Measurements from ENCODE around the gene SBK3.
A peak's percentile ranks its signal among the peaks of the same experiment; 100 is the strongest.

Gene SBK3

DNA sequence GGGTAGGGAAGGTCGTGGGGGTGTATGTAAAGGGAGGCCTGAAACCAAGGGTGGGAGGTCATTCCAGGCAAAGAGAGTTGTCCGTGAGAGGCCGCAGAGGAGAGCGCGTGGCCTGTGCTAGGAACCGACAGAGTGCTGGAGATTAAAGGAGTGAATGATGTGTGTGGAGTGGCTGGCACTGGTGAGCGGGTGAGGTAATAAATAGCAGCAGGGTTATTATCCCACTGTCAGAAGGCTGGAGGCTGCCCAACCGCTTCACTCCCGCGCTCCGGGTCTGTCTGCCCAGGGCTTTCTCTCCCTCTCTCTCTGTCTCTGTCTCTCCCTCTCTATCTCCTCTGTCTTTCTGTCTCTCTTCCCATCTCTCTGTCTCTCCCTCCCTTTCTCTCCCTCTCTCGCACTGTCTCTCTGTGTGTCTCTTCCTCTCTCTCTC is 17.9 kb upstream of the SBK3 start (continued):
- TF ChIP-seq, protein P1, sequence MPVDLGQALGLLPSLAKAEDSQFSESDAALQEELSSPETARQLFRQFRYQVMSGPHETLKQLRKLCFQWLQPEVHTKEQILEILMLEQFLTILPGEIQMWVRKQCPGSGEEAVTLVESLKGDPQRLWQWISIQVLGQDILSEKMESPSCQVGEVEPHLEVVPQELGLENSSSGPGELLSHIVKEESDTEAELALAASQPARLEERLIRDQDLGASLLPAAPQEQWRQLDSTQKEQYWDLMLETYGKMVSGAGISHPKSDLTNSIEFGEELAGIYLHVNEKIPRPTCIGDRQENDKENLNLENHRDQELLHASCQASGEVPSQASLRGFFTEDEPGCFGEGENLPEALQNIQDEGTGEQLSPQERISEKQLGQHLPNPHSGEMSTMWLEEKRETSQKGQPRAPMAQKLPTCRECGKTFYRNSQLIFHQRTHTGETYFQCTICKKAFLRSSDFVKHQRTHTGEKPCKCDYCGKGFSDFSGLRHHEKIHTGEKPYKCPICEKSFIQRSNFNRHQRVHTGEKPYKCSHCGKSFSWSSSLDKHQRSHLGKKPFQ (tag by site-specific recombination; IDR thresholded peaks at IDR 0.05), result no peak
- no peak for TF ChIP-seq KLF9 (tag by site-specific recombination; IDR thresholded peaks at IDR 0.05; ENCODE audit: low read depth)
- TF ChIP-seq, protein P2, sequence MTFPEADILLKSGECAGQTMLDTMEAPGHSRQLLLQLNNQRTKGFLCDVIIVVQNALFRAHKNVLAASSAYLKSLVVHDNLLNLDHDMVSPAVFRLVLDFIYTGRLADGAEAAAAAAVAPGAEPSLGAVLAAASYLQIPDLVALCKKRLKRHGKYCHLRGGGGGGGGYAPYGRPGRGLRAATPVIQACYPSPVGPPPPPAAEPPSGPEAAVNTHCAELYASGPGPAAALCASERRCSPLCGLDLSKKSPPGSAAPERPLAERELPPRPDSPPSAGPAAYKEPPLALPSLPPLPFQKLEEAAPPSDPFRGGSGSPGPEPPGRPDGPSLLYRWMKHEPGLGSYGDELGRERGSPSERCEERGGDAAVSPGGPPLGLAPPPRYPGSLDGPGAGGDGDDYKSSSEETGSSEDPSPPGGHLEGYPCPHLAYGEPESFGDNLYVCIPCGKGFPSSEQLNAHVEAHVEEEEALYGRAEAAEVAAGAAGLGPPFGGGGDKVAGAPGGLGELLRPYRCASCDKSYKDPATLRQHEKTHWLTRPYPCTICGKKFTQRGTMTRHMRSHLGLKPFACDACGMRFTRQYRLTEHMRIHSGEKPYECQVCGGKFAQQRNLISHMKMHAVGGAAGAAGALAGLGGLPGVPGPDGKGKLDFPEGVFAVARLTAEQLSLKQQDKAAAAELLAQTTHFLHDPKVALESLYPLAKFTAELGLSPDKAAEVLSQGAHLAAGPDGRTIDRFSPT (tag by site-specific recombination; IDR thresholded peaks at IDR 0.05), result no peak
- TF ChIP-seq, protein P3, sequence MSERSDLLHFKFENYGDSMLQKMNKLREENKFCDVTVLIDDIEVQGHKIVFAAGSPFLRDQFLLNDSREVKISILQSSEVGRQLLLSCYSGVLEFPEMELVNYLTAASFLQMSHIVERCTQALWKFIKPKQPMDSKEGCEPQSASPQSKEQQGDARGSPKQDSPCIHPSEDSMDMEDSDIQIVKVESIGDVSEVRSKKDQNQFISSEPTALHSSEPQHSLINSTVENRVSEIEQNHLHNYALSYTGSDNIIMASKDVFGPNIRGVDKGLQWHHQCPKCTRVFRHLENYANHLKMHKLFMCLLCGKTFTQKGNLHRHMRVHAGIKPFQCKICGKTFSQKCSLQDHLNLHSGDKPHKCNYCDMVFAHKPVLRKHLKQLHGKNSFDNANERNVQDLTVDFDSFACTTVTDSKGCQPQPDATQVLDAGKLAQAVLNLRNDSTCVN (tag by site-specific recombination; optimal IDR thresholded peaks at IDR 0.05), result no peak
- no peak for TF ChIP-seq ZSCAN23 (tag by site-specific recombination; IDR thresholded peaks at IDR 0.05)
- TF ChIP-seq, protein P4, sequence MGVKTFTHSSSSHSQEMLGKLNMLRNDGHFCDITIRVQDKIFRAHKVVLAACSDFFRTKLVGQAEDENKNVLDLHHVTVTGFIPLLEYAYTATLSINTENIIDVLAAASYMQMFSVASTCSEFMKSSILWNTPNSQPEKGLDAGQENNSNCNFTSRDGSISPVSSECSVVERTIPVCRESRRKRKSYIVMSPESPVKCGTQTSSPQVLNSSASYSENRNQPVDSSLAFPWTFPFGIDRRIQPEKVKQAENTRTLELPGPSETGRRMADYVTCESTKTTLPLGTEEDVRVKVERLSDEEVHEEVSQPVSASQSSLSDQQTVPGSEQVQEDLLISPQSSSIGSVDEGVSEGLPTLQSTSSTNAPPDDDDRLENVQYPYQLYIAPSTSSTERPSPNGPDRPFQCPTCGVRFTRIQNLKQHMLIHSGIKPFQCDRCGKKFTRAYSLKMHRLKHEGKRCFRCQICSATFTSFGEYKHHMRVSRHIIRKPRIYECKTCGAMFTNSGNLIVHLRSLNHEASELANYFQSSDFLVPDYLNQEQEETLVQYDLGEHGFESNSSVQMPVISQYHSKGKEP (tag by site-specific recombination; IDR thresholded peaks at IDR 0.05), result no peak
- no peak for TF ChIP-seq ZNF248 (tag by site-specific recombination; IDR thresholded peaks at IDR 0.05)
- TF ChIP-seq, protein P5, sequence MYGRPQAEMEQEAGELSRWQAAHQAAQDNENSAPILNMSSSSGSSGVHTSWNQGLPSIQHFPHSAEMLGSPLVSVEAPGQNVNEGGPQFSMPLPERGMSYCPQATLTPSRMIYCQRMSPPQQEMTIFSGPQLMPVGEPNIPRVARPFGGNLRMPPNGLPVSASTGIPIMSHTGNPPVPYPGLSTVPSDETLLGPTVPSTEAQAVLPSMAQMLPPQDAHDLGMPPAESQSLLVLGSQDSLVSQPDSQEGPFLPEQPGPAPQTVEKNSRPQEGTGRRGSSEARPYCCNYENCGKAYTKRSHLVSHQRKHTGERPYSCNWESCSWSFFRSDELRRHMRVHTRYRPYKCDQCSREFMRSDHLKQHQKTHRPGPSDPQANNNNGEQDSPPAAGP (tag by site-specific recombination; IDR thresholded peaks at IDR 0.05), result no peak
- TF ChIP-seq, protein P6, sequence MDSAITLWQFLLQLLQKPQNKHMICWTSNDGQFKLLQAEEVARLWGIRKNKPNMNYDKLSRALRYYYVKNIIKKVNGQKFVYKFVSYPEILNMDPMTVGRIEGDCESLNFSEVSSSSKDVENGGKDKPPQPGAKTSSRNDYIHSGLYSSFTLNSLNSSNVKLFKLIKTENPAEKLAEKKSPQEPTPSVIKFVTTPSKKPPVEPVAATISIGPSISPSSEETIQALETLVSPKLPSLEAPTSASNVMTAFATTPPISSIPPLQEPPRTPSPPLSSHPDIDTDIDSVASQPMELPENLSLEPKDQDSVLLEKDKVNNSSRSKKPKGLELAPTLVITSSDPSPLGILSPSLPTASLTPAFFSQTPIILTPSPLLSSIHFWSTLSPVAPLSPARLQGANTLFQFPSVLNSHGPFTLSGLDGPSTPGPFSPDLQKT (IDR thresholded peaks at IDR 0.05; ENCODE audit: borderline replicate concordance, low read depth, low read length), result no peak
- no peak for TF ChIP-seq ZNF585B (tag by site-specific recombination; IDR thresholded peaks at IDR 0.05)
- TF ChIP-seq ZNF624 (tag by site-specific recombination; IDR thresholded peaks at IDR 0.05), result no peak
- TF ChIP-seq FEZF1 (tag by site-specific recombination; IDR thresholded peaks at IDR 0.05), result no peak
- no peak for TF ChIP-seq ZNF426 (tag by site-specific recombination; IDR thresholded peaks at IDR 0.05)
- TF ChIP-seq ZNF211 (tag by site-specific recombination; IDR thresholded peaks at IDR 0.05; ENCODE audit: low read depth), result no peak
- no peak for TF ChIP-seq ZNF830 (tag by site-specific recombination; IDR thresholded peaks at IDR 0.05; ENCODE audit: low read depth)
- TF ChIP-seq, protein P7, sequence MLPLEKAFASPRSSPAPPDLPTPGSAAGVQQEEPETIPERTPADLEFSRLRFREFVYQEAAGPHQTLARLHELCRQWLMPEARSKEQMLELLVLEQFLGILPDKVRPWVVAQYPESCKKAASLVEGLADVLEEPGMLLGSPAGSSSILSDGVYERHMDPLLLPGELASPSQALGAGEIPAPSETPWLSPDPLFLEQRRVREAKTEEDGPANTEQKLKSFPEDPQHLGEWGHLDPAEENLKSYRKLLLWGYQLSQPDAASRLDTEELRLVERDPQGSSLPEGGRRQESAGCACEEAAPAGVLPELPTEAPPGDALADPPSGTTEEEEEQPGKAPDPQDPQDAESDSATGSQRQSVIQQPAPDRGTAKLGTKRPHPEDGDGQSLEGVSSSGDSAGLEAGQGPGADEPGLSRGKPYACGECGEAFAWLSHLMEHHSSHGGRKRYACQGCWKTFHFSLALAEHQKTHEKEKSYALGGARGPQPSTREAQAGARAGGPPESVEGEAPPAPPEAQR (tag by site-specific recombination; IDR thresholded peaks at IDR 0.05), result no peak
- TF ChIP-seq EGR2 (tag by site-specific recombination; IDR thresholded peaks at IDR 0.05; ENCODE audit: low read depth), result peak; percentile 35; the same call in 1 of the 2 replicates
- no peak for TF ChIP-seq ZNF776 (tag by site-specific recombination; IDR thresholded peaks at IDR 0.05; ENCODE audit: borderline replicate concordance)
- no peak for TF ChIP-seq GLI4 (tag by site-specific recombination; IDR thresholded peaks at IDR 0.05)
- TF ChIP-seq ZNF658 (tag by site-specific recombination; IDR thresholded peaks at IDR 0.05), result no peak
- TF ChIP-seq MEIS1 (CRISPR knock-in tag; IDR thresholded peaks at IDR 0.05; ENCODE audit: borderline replicate concordance), result no peak
- TF ChIP-seq ZNF433 (tag by site-specific recombination; IDR thresholded peaks at IDR 0.05; ENCODE audit: low read depth), result no peak
- TF ChIP-seq, protein P8, sequence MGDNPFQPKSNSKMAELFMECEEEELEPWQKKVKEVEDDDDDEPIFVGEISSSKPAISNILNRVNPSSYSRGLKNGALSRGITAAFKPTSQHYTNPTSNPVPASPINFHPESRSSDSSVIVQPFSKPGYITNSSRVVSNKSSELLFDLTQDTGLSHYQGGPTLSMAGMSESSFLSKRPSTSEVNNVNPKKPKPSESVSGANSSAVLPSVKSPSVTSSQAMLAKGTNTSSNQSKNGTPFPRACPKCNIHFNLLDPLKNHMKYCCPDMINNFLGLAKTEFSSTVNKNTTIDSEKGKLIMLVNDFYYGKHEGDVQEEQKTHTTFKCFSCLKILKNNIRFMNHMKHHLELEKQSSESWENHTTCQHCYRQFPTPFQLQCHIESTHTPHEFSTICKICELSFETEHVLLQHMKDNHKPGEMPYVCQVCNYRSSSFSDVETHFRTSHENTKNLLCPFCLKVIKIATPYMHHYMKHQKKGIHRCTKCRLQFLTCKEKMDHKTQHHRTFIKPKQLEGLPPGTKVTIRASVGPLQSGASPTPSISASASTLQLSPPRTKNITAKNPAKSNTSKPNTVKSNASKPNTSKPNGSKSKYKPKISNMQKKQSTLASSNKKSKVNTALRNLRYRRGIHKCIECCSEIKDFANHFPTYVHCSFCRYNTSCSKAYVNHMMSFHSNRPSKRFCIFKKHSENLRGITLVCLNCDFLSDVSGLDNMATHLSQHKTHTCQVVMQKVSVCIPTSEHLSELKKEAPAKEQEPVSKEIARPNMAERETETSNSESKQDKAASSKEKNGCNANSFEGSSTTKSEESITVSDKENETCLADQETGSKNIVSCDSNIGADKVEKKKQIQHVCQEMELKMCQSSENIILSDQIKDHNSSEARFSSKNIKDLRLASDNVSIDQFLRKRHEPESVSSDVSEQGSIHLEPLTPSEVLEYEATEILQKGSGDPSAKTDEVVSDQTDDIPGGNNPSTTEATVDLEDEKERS (tag by site-specific recombination; IDR thresholded peaks at IDR 0.05), result no peak
- no peak for TF ChIP-seq ZNF558 (tag by site-specific recombination; IDR thresholded peaks at IDR 0.05)
- TF ChIP-seq ZNF311 (tag by site-specific recombination; IDR thresholded peaks at IDR 0.05; ENCODE audit: borderline replicate concordance), result no peak
